GM21529 (cell line): ENCODE results near the gene NKTR.

Experiments used
- ATAC-seq: cut with Tn5 transposase; IDR thresholded peaks from one replicate; pipeline ENCODE4 v1.9.1; 2021; ENCODE audit not compliant: unreplicated experiment

NKTR gene

GRCh38 chr3:42647821-42648459 lies 47.5 kb downstream of the NKTR start:
- no peak for ATAC-seq

GRCh38 chr3:42649006-42649405 lies 48.5 kb downstream of the NKTR start:
- no peak for ATAC-seq

GRCh38 chr3:42649783-42650182 lies 49.3 kb downstream of the NKTR start:
- no peak for ATAC-seq

GRCh38 chr3:42651248-42652091 lies 51.0 kb downstream of the NKTR start:
- ATAC-seq: no peak

- peak; percentile 23 for ATAC-seq
Measured at GRCh38 chr3:42652251-42652610, 51.7 kb downstream of the NKTR start.

- ATAC-seq: peak; percentile 68
Measured at GRCh38 chr3:42652611-42653302, 52.3 kb downstream of the NKTR start.

GRCh38 chr3:42653303-42653559 lies 52.7 kb downstream of the NKTR start:
- ATAC-seq: no peak

GRCh38 chr3:42653560-42654330 lies 53.3 kb downstream of the NKTR start, which contains the start of gene ZBTB47:
TSS of gene ZBTB47 (plus strand) at chr3:42653697. CDS start at chr3:42658356, 4,659 bp downstream.
- no peak for ATAC-seq

GRCh38 chr3:42654331-42655201 lies 54.1 kb downstream of the NKTR start:
- ATAC-seq: no peak

- no peak for ATAC-seq
Measured at GRCh38 chr3:42655331-42655888, 54.9 kb downstream of the NKTR start.

GRCh38 chr3:42655980-42656679 lies 55.6 kb downstream of the NKTR start:
- no peak for ATAC-seq

- no peak for ATAC-seq
Measured at GRCh38 chr3:42656680-42657610, 56.5 kb downstream of the NKTR start.

GRCh38 chr3:42657675-42658074 lies 57.2 kb downstream of the NKTR start:
- no peak for ATAC-seq

GRCh38 chr3:42658091-42658770 lies 57.7 kb downstream of the NKTR start:
- no peak for ATAC-seq

GRCh38 chr3:42658771-42659390 lies 58.4 kb downstream of the NKTR start:
- no peak for ATAC-seq

GRCh38 chr3:42659451-42660130 lies 59.1 kb downstream of the NKTR start:
- ATAC-seq: no peak
